Fibroblast of skin of right quadriceps (primary cell): ENCODE data around the gene UNC5CL.

Experiments
- DNase-seq: peaks from one replicate; pipeline ENCODE4 v3.0.0-alpha.2; 2013

UNC5CL gene

GRCh38 chr6:41039060-41039998 lies at the start of gene UNC5CL:
UNC5CL (minus strand) TSS chr6:41039221; CDS start chr6:41035074, 4,147 bp downstream.
- DNase-seq = no peak

GRCh38 chr6:41088451-41088850 lies 49.4 kb upstream of the UNC5CL start:
- no peak for DNase-seq

GRCh38 chr6:41085182-41085581 lies 46.2 kb upstream of the UNC5CL start:
- no peak for DNase-seq

GRCh38 chr6:41083072-41083471 lies 44.1 kb upstream of the UNC5CL start:
- DNase-seq = no peak

GRCh38 chr6:41080621-41081020 lies 41.6 kb upstream of the UNC5CL start:
- DNase-seq = no peak

GRCh38 chr6:41079080-41079479 lies 40.1 kb upstream of the UNC5CL start:
- no peak for DNase-seq

- DNase-seq = no peak
These were observed 39.1 kb upstream of the UNC5CL start for GRCh38 chr6:41078101-41078500.

- DNase-seq = no peak
These were observed 38.5 kb upstream of the UNC5CL start for GRCh38 chr6:41077536-41077935.

GRCh38 chr6:41075651-41076626 lies 36.9 kb upstream of the UNC5CL start:
- no peak for DNase-seq

- no peak for DNase-seq
These were observed 35.8 kb upstream of the UNC5CL start for GRCh38 chr6:41074692-41075436.

- DNase-seq = peak; percentile 25
These were observed 35.1 kb upstream of the UNC5CL start for GRCh38 chr6:41073968-41074691.

GRCh38 chr6:41073203-41073967 lies 34.4 kb upstream of the UNC5CL start:
- peak; percentile 79 for DNase-seq

- no peak for DNase-seq
These were observed 33.8 kb upstream of the UNC5CL start, which contains the start of gene NFYA for GRCh38 chr6:41072836-41073202. NFYA (plus strand) TSS chr6:41072974; CDS start chr6:41079090, 6,116 bp downstream.

- peak; percentile 100 for DNase-seq
These were observed 33.2 kb upstream of the UNC5CL start, which contains the start of gene OARD1 for GRCh38 chr6:41071923-41072835. OARD1 (minus strand) TSS chr6:41072356; CDS start chr6:41071634, 722 bp downstream.

- no peak for DNase-seq
These were observed 32.5 kb upstream of the UNC5CL start for GRCh38 chr6:41071501-41071922.

GRCh38 chr6:41066867-41067304 lies 27.9 kb upstream of the UNC5CL start:
- DNase-seq = peak; percentile 74

- DNase-seq = no peak
These were observed 26.6 kb upstream of the UNC5CL start for GRCh38 chr6:41065550-41066026.

- DNase-seq = no peak
These were observed 25.8 kb upstream of the UNC5CL start for GRCh38 chr6:41064841-41065240.

- DNase-seq = no peak
These were observed 24.9 kb upstream of the UNC5CL start for GRCh38 chr6:41063884-41064285.

- no peak for DNase-seq
These were observed 23.0 kb upstream of the UNC5CL start for GRCh38 chr6:41062056-41062455.
